Fibroblast of pulmonary artery (primary cell): ENCODE measurements around the gene CBX7.

ENCODE experiments used
- DNase-seq: peaks from one replicate; pipeline ENCODE4 v3.0.0-alpha.2; 2010; ENCODE audit warnings: low read depth
- H3K4me3 ChIP-seq: replicated peaks from 2 replicates; pipeline ENCODE4 v1.5.1; 2011; ENCODE audit warnings: low read depth, mild to moderate bottlenecking, control low read depth, low read length, moderate library complexity
- TF ChIP-seq, protein P1 (sequence below): IDR thresholded peaks from 2 replicates; pipeline ENCODE4 v1.5.1; 2011; ENCODE audit warnings: mild to moderate bottlenecking, control low read depth, low read length, inconsistent platforms; ENCODE audit errors: missing control alignments

The CBX7 gene

DNA sequence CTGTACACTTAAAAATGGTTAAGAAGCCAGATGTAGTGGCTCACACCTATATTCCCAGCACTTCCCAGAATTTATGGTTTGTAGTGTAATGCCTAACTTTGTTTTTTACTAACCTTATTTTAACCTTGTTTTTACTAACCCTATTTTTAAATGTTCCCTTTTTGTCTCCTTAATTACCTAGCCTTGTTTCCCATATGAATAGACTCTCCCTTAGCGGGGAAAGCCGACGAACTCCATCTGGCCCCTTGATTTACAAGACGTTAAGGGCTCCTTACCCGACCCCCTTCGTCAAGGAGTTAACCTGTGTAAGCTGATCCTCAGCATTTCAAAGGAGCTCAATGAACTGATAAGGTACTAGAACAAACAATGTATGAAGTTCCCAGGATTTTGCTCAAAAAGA is 38.4 kb downstream of the CBX7 start:
- TF ChIP-seq, protein P1, sequence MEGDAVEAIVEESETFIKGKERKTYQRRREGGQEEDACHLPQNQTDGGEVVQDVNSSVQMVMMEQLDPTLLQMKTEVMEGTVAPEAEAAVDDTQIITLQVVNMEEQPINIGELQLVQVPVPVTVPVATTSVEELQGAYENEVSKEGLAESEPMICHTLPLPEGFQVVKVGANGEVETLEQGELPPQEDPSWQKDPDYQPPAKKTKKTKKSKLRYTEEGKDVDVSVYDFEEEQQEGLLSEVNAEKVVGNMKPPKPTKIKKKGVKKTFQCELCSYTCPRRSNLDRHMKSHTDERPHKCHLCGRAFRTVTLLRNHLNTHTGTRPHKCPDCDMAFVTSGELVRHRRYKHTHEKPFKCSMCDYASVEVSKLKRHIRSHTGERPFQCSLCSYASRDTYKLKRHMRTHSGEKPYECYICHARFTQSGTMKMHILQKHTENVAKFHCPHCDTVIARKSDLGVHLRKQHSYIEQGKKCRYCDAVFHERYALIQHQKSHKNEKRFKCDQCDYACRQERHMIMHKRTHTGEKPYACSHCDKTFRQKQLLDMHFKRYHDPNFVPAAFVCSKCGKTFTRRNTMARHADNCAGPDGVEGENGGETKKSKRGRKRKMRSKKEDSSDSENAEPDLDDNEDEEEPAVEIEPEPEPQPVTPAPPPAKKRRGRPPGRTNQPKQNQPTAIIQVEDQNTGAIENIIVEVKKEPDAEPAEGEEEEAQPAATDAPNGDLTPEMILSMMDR: no peak
- no peak overlapping the region for H3K4me3 ChIP-seq
- no peak for DNase-seq

DNA sequence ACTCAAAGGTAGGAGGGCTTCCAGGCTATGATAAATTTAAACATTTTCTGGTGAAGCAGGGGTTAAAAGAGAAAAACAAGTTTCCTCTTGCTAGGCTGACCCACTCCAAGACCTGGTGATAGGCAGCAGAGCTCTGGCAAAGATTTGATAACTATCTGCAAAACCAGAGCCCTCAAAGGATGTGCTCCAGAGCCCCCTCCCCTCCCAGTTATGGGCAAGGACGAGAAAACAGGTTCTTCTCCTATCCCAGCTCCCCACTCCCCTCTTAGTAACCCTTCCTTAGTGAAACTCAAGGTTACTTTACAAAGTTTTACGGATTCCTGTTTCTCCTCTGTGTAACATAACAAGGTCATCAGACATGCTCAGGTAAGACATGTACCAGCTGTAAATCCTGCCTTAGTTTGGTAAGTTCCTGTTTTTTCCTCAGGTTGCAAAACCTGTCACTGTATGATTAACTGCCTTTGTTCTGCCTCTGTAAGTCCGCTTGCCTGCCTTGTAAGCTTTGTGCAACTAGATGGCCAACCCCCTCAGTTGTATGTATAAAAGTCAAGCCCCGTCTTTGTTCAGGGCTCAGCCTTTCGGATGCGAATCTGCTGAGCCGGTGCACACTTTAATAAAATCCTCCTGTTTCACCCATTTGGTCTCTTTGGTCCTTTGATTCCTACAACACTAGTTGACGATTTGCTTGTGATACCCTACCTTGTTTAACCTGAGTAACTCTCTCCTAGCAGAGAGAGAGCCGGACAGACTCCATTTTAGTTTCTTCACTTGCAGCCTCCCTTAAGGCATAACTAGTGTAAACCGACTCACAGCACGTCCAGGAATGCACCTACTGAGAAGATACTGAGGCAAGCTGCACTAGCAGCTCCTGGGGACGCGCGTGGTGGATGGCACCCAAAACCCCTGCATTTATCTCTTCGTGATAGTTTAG is 41.6 kb downstream of the CBX7 start:
- DNase-seq: no peak
- TF ChIP-seq, protein P1: no peak
- H3K4me3 ChIP-seq: no peak overlapping the region

DNA sequence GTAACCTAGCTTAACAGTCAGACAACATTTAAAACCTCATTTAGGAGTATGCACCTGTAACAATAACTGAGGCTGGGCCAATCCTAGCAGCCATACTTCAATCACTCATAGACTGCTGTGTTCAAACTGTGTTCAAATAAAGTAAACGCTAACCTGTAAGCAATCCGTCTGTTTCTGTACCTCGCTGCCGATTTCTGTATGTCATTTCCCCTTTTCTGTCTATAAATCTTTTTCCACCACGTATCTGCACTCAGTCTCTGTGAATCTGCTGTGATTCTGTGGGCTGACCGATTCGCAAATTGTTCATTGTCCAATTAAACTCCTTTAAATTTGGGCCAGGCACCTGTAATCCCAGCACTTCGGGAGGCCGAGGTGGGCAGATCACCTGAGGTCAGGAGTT is 43.1 kb downstream of the CBX7 start:
- TF ChIP-seq, protein P1: no peak
- DNase-seq: no peak
- no peak overlapping the region for H3K4me3 ChIP-seq

DNA sequence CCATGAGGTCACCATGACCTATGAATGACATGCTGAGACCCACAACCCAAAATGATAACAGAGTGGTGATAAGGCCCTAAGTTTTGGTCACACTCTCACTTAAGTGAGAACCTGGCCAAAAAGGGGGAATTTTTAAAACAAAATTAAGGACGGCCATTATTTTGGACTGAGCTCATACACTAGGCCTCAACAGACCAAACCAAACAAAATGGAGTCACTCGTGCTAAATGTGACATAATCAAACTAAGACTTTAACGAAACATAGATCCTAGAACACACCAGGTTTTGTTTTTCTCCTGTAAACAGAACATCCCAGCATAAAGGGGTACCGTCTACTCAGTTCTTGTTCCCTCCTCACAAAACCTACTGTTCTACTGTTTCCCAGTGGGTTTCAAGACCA is 44.0 kb downstream of the CBX7 start:
- TF ChIP-seq, protein P1: no peak
- H3K4me3 ChIP-seq: no peak overlapping the region
- DNase-seq: no peak

DNA sequence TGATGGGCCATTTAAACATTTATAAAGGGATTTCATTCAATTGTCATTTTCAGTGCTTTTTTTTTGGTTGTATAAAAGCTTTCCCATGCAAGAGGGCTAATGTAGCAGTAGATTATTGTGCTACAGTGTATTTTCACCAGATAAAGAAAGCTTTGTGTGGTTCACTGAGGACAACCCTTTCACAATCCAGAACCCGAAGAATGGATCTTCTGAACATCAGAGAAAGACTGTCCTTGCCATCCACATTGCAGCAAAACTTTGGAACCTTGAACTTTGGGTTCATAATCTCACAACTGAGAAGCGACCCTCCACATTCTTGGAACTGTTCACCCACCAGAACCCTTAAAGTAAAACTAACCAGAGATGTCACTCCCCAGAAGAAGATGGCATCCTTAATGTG is 46.2 kb downstream of the CBX7 start:
- DNase-seq: no peak
- H3K4me3 ChIP-seq: no peak overlapping the region
- TF ChIP-seq, protein P1: no peak

DNA sequence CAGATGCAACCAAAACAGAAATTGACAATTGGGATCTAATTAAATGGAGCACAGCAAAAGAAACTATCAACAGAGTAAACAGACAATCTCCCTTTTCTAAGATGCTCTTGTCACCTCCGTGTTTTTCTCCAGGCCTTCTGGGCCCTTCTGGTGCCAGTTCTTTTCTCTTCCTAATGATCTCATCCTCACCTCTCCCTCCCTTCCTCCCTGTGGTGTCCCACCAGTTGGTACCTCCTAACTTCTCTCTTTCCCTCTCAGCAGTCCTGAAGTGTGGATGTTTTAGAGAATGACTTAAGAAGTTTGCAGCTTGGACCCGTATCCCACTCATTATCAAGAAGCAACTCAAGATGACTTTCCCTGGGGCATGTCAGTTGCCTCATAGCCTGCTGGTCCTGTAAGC is 49.0 kb downstream of the CBX7 start:
- H3K4me3 ChIP-seq: no peak overlapping the region
- DNase-seq: no peak
- TF ChIP-seq, protein P1: no peak

DNA sequence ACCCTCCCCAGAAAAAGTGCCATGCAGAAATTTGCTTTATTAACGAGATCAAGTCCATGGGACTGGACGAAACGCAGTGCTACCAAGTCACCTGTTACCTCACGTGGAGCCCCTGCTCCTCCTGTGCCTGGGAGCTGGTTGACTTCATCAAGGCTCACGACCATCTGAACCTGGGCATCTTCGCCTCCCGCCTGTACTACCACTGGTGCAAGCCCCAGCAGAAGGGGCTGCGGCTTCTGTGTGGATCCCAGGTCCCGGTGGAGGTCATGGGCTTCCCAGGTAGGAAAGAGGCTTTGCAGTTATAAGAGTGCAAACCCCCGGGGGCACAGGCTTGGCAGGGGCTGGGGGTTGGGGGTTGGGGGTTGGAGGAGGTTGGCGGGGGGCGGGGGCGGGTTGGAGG is 51.3 kb downstream of the CBX7 start:
- DNase-seq: no peak
- TF ChIP-seq, protein P1: no peak
- no peak overlapping the region for H3K4me3 ChIP-seq
